ENCODE data around the gene MYBPH.

MYBPH gene

GRCh38 chr1:203217139-203217655 is 41.6 kb upstream of the MYBPH start:
- DNase-seq (ENCODE audit: extremely low spot score), result no peak
- TF ChIP-seq, protein P1, sequence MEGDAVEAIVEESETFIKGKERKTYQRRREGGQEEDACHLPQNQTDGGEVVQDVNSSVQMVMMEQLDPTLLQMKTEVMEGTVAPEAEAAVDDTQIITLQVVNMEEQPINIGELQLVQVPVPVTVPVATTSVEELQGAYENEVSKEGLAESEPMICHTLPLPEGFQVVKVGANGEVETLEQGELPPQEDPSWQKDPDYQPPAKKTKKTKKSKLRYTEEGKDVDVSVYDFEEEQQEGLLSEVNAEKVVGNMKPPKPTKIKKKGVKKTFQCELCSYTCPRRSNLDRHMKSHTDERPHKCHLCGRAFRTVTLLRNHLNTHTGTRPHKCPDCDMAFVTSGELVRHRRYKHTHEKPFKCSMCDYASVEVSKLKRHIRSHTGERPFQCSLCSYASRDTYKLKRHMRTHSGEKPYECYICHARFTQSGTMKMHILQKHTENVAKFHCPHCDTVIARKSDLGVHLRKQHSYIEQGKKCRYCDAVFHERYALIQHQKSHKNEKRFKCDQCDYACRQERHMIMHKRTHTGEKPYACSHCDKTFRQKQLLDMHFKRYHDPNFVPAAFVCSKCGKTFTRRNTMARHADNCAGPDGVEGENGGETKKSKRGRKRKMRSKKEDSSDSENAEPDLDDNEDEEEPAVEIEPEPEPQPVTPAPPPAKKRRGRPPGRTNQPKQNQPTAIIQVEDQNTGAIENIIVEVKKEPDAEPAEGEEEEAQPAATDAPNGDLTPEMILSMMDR (IDR thresholded peaks at IDR 0.05; ENCODE audit: control extremely low read depth, extremely low read depth, low read depth, missing control alignments), result no peak
- CTCF ChIA-PET, result interaction anchor here (1.1 to 7.2 kb wide), 25 partner anchors 11 to 187 kb away, joined by 3 to 174 read pairs (median 11); partner anchors contain the start of genes CHIT1 and MYOG
- POLR2A ChIA-PET, result no interaction called here

DNA sequence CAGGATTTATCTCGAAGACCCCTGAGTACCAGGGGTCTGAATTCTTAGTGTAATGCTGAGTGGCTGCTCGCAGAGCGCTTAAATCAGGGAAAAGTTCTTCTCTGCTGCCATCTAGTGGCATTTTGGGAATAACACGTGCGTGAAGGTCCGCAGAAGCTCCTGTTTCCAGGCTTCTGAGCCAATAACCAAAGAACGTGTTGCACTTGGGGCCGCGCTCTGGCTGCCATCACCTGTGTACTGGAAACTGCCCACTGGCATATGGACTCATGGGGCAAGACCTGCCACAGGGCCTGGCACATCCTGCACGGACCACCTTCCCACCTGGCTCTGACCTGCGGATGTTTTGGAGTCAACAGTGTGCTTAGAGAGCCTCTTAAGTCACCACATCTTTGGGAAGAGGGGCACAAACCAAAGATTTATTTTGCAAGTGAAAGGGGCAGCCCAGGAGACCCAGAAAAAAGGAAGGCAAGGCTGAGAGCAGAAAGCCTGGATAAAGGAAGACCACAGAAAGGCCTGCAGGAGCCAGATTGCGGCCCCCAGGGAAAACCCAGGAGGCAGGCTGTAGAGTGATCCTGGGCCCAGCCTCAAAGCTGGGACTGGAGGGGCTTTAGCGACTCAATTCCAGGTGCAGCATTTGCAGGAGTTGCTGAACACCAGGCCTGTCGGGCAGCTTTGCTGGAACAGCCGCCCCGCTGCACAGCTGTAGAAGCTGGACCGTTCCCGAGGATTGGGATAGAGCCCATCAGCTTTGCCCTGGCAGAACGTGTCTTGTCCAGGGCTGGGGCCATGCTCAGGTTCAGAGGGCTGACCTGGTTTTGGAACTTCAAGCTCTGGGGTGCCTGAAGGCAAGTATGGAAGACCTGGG is 40.9 kb upstream of the MYBPH start:
- TF ChIP-seq, protein P1 (IDR thresholded peaks at IDR 0.05; ENCODE audit: control extremely low read depth, extremely low read depth, low read depth, missing control alignments), result peak; percentile 83
- POLR2A ChIA-PET, result no interaction called here

GRCh38 chr1:203215573-203215972 is 39.9 kb upstream of the MYBPH start:
- ChIA-PET POLR2A (no interaction called here), CTCF (interaction anchor here (0.9 to 7.2 kb wide), 35 partner anchors 9 to 437 kb away, joined by 3 to 174 read pairs (median 7); partner anchors contain the start of genes CHIT1, MYOG and PPFIA4)
- TF ChIP-seq, protein P1 (IDR thresholded peaks at IDR 0.05; ENCODE audit: control extremely low read depth, extremely low read depth, low read depth, missing control alignments), result no peak
- DNase-seq (ENCODE audit: extremely low spot score), result no peak

More for the DNA sequence above, 40.9 kb upstream of the MYBPH start:
- DNase-seq (ENCODE audit: extremely low spot score), result peak; percentile 77
- CTCF ChIA-PET, result interaction anchor here (0.8 to 7.2 kb wide), 40 partner anchors 8 to 436 kb away, joined by 3 to 174 read pairs (median 6); partner anchors contain the start of genes CHIT1 and MYOG

DNA sequence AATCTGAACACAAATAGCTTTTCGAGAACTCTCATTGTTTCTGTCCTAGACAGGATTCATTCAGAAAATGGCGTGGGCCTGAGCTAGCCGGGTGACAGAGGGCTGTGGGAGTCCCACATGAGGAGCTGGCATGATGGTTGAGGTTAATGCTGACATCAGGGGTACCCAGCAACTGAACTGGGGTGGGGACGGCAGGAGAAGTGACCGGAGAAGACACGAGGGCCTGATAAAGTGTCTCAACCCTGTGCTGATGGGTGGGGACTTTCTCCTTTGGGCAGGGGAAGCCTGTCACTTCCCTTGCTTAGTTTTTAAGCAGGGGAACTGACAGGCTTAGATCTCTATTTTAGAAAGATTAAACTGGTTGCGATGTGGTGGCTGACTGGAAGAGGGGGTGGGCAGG is 39.2 kb upstream of the MYBPH start:
- CTCF ChIA-PET, result interaction anchor here (0.9 to 7.2 kb wide), 19 partner anchors 8 to 251 kb away, joined by 3 to 174 read pairs (median 16); partner anchors contain the start of genes CHIT1 and MYOG
- POLR2A ChIA-PET, result interaction anchor here (0.7 kb wide), 1 partner anchor 8 kb away, joined by 5 read pairs; no protein-coding TSS in a partner anchor
- TF ChIP-seq, protein P1 (IDR thresholded peaks at IDR 0.05; ENCODE audit: control extremely low read depth, extremely low read depth, low read depth, missing control alignments), result no peak
- DNase-seq (ENCODE audit: extremely low spot score), result no peak

- ChIA-PET POLR2A (interaction anchor here (0.6 kb wide), 1 partner anchor 490 kb away, joined by 3 read pairs; no protein-coding TSS in a partner anchor), CTCF (interaction anchor here (0.6 to 2.7 kb wide), 4 partner anchors 40 to 213 kb away, joined by 3 to 11 read pairs (median 4); no protein-coding TSS in a partner anchor)
- no peak for DNase-seq (ENCODE audit: extremely low spot score)
- TF ChIP-seq, protein P1 (IDR thresholded peaks at IDR 0.05; ENCODE audit: control extremely low read depth, extremely low read depth, low read depth, missing control alignments), result no peak
Measured at GRCh38 chr1:203213126-203213525, 37.5 kb upstream of the MYBPH start.

GRCh38 chr1:203211812-203212211 is 36.2 kb upstream of the MYBPH start:
- ChIA-PET POLR2A (no interaction called here), CTCF (interaction anchor here (1.6 to 2.7 kb wide), 2 partner anchors 128 to 172 kb away, joined by 3 to 11 read pairs; no protein-coding TSS in a partner anchor)
- no peak for DNase-seq (ENCODE audit: extremely low spot score)
- TF ChIP-seq, protein P1 (IDR thresholded peaks at IDR 0.05; ENCODE audit: control extremely low read depth, extremely low read depth, low read depth, missing control alignments), result no peak
